ENCODE measurements around the gene EIF4H.

DNA sequence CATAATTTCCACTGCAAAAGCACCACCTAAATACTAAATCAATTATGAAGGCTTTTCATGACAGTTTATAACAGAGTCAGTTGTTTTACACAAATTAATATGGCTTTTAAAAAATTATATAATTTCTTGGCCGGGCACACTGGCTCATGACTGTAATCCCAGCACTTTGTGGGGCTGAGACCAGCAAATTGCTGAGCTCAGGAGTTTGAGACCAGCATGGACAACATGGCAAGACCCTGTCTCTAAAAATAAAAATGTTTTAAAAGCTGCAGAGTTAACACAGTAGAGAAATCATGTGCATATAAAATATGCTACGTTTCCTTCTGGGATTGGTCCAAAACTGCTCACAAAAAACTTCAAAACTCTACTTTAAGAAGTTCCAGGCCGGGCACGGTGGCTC lies 43.6 kb upstream of the EIF4H start:
- TF ChIP-seq POLR2A (IDR thresholded peaks at IDR 0.05) (no peak), CTCF (IDR thresholded peaks at IDR 0.05) (no peak), EP300 (IDR thresholded peaks at IDR 0.05) (no peak), POLR2AphosphoS5 (IDR thresholded peaks at IDR 0.05) (no peak)
